Measurements from ENCODE around the gene WNT10A.

DNA sequence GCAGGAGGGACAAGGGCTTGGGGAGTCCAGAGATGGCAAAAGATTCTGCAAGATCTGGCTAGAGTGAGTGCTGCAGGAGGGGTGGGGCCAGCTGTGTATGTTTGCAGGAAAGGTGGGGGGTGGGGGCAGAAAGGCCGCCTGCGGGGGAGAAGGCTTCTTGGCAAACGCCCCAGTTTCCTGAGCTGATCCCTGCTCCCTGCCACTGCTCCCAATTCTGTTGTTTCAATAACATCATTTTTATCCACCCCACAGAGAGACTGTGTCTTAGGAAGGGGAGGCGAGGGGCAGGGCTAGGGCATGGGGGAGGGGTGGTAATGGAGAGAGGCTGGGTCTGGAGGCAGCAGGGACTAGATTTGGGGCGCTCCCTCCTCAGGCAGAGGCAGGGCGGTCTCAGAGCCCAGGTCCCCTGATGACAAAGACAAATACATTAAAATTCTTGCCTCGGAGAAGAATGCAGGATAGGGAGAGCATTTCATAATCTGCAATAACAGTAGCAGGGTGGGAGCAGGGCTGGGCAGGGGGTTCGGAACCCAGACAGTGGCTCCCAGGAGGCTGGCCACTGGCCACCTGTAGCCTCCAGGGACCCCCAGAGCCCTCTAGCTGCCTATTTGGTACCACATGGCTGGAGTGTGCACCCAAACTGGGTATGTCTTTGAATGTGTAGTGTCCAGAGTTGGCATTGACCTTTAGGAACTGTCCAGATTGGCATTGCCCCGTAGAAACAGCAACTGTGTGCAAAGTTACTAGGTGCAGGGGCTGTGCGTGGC lies 23.1 kb upstream of the WNT10A start:
- TF ChIP-seq GATA2 (IDR thresholded peaks at IDR 0.05; ENCODE audit: low read depth, low read length) (no peak), GATA3 (IDR thresholded peaks at IDR 0.05; ENCODE audit: low read depth, low read length) (no peak)

Measured in SH-SY5Y (cell line).